ENCODE data around the gene SERPINI1.
"Not testable (repeated sequence)": the region's sequence is repeated elsewhere in the genome, so short reads cannot be mapped to it uniquely, and the experiment has no call there.

SERPINI1 gene

DNA sequence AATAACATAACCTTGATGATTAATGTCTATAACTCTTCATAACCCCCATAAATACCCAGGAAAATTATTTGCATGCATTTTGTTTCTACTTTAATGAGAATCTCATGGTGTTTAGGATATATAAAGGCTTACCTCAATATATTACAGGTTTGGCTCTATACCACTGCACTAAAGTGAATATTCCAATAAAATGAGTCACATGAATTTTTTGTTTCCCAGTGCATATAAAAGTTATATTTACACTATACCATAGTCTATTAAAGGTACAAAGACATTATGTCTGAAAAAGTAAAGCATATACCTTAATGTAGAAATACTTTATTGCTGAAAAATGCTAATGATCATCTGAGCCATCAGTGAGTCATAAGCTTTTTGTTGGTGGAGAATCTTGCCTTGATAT is 74.7 kb downstream of the SERPINI1 start:
- no peak for DNase-seq

DNA sequence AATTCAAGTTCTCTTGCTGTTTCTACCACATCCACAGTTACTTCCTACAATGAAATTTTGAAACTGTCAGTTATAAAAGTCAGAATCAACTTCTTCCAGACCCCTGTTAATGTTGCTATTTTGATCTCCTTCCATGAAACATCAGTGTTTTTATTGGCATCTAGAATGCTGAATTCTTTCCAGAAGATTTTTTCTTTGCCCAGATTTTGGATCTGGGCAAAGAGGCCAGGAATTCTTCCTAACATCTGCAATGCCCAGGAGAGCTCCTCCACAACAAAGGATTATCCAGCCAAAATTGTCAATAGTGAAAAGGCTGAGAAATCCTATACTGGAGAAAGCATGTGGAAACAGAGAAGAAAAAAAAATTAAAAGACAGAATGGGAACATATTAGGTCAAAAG is 75.5 kb downstream of the SERPINI1 start:
- DNase-seq, result no peak

DNA sequence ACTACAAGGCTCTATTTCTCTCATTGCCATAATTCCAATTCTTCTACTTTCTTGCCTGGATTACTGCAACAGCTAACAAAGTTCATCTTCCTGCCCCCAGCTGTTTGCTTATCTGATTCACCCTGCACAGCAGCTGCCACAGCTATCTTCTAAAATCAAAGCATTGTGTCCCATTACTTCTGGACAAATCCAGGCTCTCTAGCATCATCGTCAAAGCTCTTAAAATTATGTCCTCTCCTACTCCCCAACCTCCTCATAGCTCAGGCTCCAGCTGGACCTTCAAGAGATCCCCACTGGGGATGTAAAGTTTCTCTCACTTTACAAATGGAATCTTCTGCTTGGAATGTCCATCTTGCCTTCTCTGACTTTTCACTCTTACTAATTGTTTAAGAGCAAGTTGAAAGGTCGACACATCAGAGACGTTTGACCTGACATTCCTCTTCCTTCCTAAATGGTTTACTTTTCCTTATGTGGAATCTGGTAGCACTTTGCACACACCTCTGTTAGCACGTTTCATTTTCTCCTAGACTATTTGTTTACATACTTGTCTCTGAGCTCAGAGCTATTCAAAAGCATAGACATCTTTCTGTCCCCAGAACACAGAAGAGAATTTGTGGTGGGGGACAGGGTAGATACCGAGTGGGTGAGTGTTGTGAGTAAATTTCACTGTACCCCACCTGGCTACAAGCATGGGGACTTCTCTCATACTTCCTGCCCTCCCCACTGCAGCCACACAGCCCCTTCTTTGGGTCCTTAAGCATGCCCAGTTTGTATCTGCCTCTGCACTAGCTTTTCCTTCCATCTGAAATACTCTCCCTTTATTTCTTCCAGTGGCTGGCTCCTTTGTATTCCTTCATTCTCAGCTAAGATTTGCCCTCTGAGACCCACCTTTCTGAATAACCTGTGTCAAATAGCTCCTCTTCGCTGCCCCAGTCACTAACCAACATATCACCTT is 77.9 kb downstream of the SERPINI1 start:
- DNase-seq, result no peak

DNA sequence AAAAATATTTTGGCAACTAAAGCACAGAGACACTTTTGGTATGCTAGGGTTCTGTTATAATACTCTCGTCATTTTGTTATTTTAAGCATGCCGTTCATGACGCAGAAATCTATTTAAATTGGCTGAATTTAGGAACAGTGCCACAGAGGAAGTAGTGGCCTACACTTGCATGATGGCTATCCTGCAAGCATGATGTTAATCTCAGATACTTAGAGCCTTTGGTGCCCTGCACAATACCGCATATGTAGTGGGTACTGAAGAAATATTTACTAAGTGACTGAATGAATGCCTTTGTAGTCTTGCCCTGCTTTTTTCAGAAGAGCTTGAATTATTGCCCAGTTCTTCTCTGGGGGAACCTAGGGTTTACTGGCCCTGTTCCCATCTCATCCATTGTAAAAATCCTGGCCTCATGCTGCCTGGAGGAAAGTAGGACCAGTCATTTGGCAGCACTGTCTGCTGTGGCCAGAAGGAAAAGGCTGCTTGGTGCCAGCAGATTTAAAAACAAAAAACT is 79.0 kb downstream of the SERPINI1 start:
- DNase-seq, result peak; percentile 25

DNA sequence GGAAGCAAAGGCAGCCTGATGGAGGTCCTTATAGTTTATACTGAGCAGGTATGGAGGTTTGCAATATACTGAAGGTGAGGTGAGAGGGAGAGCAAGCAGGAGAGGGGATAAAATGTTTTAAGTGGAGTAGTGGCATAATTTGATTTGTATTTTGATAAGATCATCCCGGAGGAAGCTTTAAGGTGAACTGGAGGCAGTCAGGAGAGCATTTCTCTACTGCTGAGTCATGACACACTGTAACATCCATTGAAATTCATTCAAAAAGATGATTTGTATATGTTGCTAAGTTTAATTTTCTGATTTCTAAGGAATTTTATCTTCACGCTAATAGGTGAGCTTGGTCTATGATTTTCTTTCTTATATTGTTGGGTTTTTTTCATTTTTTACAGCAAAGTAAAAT is 81.4 kb downstream of the SERPINI1 start:
- no peak for DNase-seq

DNA sequence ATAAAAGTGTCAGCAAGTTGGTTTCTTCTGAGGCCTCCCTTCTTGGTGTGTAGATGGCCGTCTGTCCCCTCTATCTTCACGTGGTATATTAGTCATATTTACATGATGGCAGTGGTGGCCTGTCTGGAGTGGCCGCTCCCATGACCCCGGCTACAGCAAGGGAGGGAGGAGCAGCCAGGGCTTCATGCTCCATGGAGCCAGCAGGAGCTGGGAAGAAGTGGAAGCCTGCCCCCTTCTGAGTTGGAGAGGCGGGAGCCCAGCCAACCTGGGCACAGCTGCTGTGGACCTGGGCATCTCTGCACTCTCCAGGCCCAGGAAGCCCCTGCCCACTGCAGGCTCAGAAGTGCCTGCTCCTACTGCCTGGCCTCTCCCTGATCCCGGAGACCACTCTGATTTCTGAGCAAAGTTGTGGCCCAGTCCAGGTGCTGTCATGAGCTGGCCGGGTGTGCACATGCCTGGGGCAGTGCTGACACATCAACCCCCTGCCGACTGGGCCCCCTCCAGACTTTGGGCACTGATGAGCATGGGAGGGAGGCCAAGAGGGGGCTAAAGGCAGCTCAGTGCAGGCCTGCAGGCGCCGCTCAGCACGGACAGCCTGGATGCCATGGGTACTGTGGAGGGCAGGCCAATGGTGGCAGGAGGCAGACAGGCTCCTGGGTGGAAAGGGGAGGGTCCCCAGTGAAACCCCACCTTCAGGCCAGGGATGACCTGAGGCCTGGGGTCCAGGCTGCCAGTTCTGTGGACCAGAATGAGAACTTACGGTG is 84.8 kb downstream of the SERPINI1 start:
- no peak for DNase-seq

DNA sequence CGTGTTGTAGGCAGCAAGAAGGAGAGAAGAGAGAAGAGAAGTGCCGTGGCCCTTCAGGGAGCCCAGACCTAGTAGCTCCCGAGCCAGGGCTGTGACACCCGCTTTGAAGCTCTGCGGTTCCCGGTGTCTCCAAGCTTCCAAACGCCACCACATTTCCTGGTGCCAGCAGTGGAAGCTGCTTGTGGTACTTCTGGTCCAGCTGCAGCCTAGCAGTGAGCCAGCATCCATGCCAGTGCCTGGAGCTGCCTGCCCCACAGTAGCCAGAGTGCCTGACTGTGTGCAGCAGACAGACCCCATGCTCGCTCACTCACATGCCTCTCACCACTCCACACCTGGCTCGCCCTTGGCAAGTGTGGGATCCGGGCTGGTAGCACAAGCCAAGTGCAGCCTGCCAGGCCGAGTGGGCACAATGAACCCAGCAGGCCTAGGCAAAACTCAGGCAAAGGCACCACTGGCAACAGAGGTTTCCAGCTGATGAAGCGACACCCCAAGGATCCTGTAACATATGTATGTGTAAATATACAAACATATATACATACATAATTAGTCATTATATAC is 85.8 kb downstream of the SERPINI1 start:
- DNase-seq, result no peak

DNA sequence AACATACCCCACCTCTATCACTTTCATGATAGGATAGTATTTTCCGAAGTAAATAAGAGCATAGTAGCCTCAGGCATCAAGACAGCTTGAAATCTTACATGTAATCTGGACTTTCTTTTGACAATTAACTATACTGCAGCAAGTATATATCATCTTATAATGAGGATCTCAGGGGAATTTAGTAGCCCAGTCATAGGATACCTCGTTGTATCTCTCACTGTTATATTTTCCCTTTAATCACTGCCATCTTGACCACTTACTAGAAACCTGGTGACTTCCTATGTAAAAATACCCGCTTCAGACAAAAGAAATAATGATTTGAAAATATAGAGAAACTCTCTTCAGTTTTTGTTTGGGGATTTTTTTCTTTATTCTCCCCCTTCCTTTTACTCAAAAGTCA is 88.2 kb downstream of the SERPINI1 start:
- DNase-seq, result no peak

DNA sequence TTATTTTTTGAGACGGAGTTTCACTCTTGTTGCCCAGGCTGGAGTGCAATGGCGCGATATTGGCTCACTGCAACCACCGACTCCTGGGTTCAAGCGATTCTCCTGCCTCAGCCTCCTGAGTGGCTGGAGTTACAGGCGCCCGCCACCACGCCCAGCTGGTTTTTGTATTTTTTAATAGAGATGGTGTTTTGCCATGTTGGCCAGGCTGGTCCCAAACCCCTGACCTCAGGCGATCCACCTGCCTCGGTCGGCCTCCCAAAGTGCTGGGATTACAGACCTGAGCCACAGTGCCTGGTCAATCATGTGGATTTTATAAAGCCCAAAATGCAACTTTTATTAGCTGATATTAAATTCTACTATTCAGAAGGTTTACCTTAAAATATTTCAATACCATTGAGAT is 92.1 kb downstream of the SERPINI1 start:
- DNase-seq, result not testable (repeated sequence)

DNA sequence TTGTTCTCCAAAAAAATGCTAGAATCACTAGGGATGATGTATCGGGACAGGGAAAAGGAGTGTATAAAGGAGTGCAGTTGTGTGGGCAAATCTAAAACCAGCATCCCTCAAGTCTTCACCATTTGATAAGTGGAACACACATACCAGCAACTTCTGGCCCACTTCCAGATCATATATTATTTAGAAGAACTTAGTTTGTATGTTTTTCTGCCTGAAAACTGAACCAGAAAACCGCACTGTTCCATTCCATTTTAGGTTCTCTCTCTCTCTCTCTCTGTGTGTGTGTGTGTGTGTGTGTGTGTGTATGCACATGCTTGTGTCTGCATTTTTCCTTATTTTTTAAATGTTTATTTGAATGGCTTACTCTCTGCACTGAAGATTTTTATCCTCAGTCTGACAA is 93.5 kb downstream of the SERPINI1 start:
- DNase-seq, result no peak

DNA sequence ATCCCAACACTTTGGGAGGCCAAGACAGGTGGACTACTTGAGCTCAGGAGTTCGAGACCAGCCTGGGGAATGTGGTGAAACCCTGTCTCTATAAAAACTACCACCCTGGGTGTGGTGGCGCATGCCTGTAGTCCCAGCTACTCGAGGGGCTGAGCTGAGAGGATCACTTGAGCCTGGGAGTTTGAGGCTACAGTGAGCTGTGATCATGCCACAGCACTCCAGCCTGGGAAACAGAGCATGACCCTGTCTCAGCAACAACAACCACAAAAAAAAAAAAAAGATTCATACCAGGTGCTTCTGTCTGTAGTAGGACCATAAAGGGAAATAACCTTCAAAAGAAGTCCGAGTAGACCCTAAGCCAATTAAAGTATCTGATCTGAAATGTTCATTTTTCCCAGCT is 94.5 kb downstream of the SERPINI1 start:
- no peak for DNase-seq

DNA sequence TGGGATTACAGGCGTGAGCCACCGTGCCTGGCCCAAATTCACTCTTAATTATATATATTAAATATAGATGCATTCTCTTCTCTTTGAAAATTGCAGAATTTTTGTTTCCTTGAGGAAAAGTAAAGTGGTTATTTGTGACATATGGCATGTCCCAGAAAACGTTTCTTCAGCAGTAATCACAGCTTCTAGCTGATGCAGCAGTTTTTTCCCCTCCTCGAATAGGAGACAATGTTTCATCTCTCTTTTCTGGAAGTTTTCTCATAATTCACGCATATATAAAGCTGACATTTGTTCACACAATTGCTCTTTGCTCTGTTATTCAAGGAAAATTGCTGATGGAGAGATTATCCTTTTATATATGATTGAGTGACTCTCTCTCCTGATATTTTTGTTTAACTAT is 99.8 kb downstream of the SERPINI1 start:
- no peak for DNase-seq

DNA sequence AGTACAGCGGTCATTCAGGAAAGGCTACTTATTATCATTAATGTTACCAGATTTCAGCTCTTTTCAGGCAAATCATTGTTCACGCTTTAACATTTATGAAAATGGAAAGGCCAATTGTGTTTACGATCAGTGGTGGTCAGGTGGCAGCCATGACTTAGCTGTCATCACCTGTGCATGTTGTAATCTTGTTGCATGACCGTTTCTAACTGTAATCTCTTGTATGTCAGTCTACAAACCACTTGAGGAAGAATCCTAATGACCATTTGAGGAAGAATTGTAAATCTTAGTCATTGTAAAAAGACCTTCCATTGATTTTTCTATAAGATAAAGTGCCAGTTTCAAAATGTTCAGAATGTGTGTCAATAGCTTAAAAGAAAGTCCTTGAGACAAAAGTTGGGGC is 100.4 kb downstream of the SERPINI1 start:
- no peak for DNase-seq

DNA sequence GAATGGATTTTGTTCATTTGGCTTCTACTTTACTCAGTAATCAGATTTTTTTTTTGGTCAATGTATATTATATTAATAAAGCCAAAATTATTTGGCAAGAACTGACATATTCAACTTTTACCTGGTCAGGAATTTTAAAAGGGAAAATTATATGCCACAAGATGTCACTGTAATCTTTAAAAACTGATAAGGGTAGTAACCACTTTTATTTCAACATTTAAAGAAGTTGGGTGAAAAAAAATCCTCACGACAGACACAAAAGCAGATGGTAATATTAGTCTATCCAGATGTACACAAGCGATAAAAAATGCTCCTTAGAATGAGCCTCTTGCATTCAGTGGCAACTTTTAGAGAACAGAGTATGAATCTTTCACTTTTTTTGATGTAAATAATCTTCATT is 101.9 kb downstream of the SERPINI1 start:
- DNase-seq, result no peak

DNA sequence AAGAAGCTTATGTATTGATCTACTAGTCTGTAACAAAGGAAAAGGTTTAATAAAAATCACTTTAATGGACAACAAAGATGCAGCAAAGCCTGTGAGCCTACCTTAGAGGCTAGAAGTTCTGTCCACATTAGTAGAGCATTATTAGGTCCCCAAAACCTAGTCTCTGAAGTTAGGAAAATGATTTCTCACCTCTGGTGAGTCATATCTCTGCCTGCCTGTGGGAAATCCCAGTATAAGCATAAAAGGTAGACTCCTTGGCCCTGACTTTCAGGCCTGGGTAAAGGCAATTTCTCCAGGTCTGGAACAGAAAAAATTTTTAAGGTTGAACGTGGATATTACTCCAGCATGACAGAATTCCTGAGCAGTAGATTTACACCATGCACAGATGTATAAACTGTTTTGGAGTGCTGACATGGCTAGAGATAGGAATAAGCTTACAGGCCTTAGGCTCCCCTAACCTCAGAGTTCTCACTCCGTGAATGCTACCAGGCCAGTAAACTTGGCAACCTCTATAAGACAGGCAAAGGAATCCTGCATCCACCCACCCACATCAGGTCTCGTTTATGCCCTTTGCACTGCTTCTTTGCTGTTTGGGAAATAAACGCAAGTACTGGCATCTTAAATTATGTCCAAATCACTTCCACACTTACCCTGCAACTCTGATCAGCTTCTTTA is 104.1 kb downstream of the SERPINI1 start:
- no peak for DNase-seq

DNA sequence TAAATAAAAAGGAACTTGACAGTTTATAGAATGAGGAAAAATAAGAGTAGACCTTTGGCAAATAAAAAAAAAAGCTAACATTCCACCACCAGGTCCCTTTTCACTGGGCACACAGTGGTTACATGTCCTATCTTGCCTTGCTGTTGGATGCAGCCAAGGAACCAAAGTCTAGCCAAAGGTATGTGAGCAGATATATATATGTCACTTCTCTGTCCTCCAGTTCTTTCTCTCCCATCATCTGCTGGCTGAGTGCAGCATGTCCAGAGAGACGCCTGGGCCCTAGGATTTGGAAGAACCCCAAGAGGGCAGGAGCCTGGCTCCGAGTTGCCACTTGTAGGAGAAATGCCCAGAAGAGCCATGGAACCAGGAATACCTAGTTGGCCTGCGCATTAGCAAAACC is 104.7 kb downstream of the SERPINI1 start:
- no peak for DNase-seq

DNA sequence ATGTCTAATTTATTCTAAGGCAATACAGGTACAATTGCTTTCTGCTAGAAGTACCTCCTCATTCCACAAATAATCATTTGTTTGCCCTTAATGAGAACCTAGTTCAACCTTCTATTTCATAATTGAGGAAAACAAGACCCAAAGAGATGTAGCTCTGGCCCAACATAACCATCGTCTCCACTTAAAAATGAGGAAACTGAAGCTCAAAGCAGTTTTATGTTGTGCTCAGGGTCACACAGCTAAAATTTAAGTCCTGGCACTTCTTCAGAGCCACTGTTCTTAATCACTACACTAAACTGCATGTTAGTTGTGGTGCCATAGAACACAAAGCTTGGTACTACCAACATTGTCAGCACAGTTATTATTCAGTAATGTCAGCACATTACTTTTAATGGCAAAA is 108.0 kb downstream of the SERPINI1 start:
- no peak for DNase-seq

DNA sequence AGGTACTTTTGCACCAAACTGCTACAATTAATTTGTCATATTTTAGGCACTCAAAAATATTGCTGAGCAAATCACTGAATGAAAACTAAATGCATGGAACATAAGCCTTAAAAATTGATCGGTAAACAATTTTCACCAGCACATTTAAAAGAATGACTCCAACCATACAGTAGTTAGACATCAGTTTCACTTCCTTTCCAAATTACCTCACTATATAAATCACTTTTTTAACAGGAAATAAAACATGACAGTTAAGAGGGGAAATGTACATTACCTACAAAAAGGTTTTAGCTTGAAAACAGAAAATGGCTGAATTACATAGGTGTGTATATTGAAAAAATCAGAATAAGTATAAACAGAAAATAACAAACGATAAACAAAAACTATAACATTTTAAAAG is 108.4 kb downstream of the SERPINI1 start:
- no peak for DNase-seq

DNA sequence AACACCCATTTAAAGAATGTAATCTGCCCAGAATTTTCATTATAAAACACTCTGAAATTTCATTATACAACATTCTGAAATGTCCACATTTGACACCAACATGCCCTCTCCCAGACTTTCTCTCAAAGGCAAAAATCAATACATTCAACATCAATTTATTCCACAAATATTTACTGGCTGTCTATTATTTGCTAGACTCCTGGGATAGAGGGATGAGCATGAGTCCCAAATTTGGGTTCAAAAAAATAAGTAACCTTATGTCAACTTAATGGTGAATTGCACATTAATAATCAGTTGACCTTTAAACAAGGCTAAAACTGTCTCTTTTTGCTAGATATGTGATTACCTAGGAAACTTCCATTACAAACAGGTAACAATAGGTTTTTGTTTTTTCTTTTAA is 109.0 kb downstream of the SERPINI1 start:
- no peak for DNase-seq

DNA sequence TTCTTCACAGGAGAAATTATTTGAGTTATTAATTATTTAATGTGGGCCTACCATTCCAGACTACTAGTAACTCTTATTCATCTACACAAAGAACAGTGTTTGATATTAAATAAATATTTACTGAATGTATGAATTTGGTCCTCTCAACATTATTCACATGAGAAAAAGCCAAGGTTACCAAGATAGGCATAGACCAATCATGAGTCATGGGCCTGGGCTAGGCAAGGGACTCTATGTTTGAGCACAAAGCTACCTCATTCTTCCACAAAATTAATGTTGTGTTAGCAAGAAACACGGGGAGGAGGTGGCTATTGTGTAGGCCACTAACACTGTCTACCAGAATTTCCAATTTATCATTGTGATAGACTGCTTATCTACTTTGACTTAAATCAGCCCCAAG is 115.7 kb downstream of the SERPINI1 start:
- no peak for DNase-seq

DNA sequence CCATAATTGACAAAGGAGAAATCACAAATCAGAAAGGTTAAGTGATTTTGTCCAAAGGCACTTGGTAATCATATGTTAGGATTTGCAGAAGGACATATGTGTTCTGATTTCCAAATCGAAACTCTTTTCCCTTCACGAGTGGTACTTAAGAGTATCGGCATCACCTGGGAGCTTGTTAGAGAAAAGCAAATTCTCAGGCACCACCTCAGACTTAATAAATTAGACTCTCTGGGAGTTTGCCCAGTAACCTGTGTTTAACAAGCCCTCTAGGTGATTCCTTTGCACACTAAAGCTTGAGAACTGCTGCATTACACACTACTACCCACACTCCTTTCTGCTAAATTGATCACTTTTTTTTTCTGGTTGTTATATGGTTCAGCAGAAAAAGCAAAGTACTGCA is 116.2 kb downstream of the SERPINI1 start:
- no peak for DNase-seq

DNA sequence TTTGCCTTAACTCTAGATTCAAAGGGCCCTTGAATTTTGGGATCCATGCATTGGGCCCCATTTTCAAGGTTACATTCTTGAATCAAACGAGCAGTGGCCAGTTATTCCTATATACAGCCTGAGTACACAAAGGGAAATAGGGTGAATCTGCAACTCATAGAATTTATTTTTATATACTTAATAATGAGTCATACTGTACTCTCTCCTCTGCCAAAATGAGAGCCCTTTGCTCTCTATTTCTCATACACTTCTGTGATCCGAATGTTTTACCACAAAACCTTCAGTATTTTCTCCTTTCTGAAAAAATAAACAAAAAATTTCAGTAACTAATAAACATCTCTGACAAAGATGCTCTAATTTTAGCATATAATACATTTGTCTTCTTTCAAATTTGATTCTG is 116.7 kb downstream of the SERPINI1 start:
- no peak for DNase-seq

DNA sequence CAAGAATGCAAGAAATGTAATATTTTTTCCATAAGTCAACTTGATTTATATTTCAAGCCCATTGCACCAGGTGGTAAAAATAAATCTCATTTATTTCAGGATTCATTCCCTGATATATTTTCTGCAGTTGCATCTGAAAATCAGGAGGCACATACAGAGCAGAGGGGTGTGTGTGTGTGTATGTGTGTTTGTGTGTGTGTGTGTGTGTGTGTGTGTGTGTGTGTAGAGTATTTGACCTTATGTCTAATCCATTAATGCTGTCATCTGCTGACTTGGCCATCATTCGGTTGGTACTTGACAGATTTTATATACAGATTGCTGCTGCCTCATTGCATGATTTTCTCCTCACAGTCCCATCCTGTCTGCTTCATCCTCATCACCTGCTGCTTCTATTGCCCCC is 118.5 kb downstream of the SERPINI1 start:
- DNase-seq, result no peak

Measured in DMS153 (cell line).